Activated CD4-positive, alpha-beta T cell treated with anti-CD3 and anti-CD28 coated beads, Interleukin-2, amount 10 ng/mL, durations not matched to agents 7 days and 5 days (primary cell): ENCODE results near the gene PGAM5. TPM values are rescaled to one million over a fixed set of nuclear protein-coding genes. Genes with fewer than 3 reads are reported as not detected.
"Not testable (repeated sequence)": the region's sequence is repeated elsewhere in the genome, so short reads cannot be mapped to it uniquely, and the experiment has no call there.

Experiments
- CTCF ChIA-PET: fragments of 350-600 bp; sonication (Branson Sonifier 250); formaldehyde crosslinking; loops from one replicate; lab custom pipeline; 2021; ENCODE audit warnings: antibody characterized with exemption; lab: Charles Lee
- POLR2A ChIA-PET: fragments of 350-600 bp; sonication (Branson Sonifier 250); formaldehyde crosslinking; loops from one replicate; lab custom pipeline; 2021; ENCODE audit warnings: antibody characterized with exemption; lab: Charles Lee
- DNase-seq: peaks from one replicate; pipeline ENCODE4 v3.0.0-alpha.2; 2020
- H3K27ac Mint-ChIP-seq: one replicate; pipeline ENCODE4 v1.8.0; 2021; ENCODE audit warnings: mild to moderate bottlenecking, moderate library complexity, mixed read lengths
- H3K27me3 Mint-ChIP-seq: one replicate; pipeline ENCODE4 v1.8.0; 2021; ENCODE audit warnings: mixed read lengths
- H3K36me3 Mint-ChIP-seq: one replicate; pipeline ENCODE4 v1.8.0; 2021; ENCODE audit warnings: low read depth, mixed read lengths
- H3K4me1 Mint-ChIP-seq: one replicate; pipeline ENCODE4 v1.8.0; 2021; ENCODE audit warnings: mixed read lengths
- H3K4me3 Mint-ChIP-seq: one replicate; pipeline ENCODE4 v1.8.0; 2021; ENCODE audit warnings: mild to moderate bottlenecking, moderate library complexity, mixed read lengths
- H3K9me3 Mint-ChIP-seq: one replicate; pipeline ENCODE4 v1.8.0; 2021; ENCODE audit warnings: mixed read lengths
- total RNA-seq, 2 experiments: library from RNA; stranded (reverse); gene quantifications; one replicate each; pipeline ENCODE4 v1.2.3, GENCODE V29; 2021

PGAM5 gene
- total RNA-seq, 2 experiments from 2014 or later = 46.4 to 48.7 TPM

GRCh38 chr12:132673288-132674179 is 37.1 kb upstream of the PGAM5 start:
- peaks cover 10% of the 10 kb centered on the region for H3K4me1 Mint-ChIP-seq
- H3K27ac Mint-ChIP-seq = no peak overlapping the region

GRCh38 chr12:132674561-132674960 is 36.1 kb upstream of the PGAM5 start:
- H3K27ac Mint-ChIP-seq = no peak overlapping the region
- no peaks in the 10 kb centered on the region for H3K9me3 Mint-ChIP-seq
- H3K36me3 Mint-ChIP-seq = peaks cover 64% of the 10 kb centered on the region
- CTCF ChIA-PET = interaction anchor here (1.1 kb wide), 1 partner anchor 11 kb away, joined by 3 read pairs; no protein-coding TSS in a partner anchor
- no peak overlapping the region for H3K4me3 Mint-ChIP-seq
- peaks cover 10% of the 10 kb centered on the region for H3K4me1 Mint-ChIP-seq
- DNase-seq = no peak
- POLR2A ChIA-PET = no interaction called here
- H3K27me3 Mint-ChIP-seq = no peaks in the 10 kb centered on the region

More at GRCh38 chr12:132673288-132674179, 37.1 kb upstream of the PGAM5 start:
- Mint-ChIP-seq H3K27me3 (no peaks in the 10 kb centered on the region), H3K9me3 (no peaks in the 10 kb centered on the region), H3K36me3 (peaks cover 65% of the 10 kb centered on the region), H3K4me3 (no peak overlapping the region)
- DNase-seq = no peak
- POLR2A ChIA-PET = no interaction called here
- CTCF ChIA-PET = no interaction called here

GRCh38 chr12:132675757-132676432 is 34.7 kb upstream of the PGAM5 start:
- POLR2A ChIA-PET = no interaction called here

GRCh38 chr12:132677492-132677891 is 33.1 kb upstream of the PGAM5 start:
- peaks cover 7% of the 10 kb centered on the region for H3K4me1 Mint-ChIP-seq
- H3K27ac Mint-ChIP-seq = no peak overlapping the region
- H3K9me3 Mint-ChIP-seq = no peaks in the 10 kb centered on the region
- no peak for DNase-seq
- H3K27me3 Mint-ChIP-seq = no peaks in the 10 kb centered on the region
- ChIA-PET POLR2A (no interaction called here), CTCF (interaction anchor here (0.6 kb wide), 1 partner anchor 304 kb away, joined by 3 read pairs; no protein-coding TSS in a partner anchor)
- no peak overlapping the region for H3K4me3 Mint-ChIP-seq
- H3K36me3 Mint-ChIP-seq = peaks cover 65% of the 10 kb centered on the region

More at GRCh38 chr12:132675757-132676432, 34.7 kb upstream of the PGAM5 start:
- Mint-ChIP-seq H3K27ac (no peak overlapping the region), H3K36me3 (peaks cover 67% of the 10 kb centered on the region), H3K27me3 (no peaks in the 10 kb centered on the region), H3K4me1 (peaks cover 13% of the 10 kb centered on the region), H3K9me3 (no peaks in the 10 kb centered on the region), H3K4me3 (no peak overlapping the region)
- no peak for DNase-seq
- CTCF ChIA-PET = no interaction called here

GRCh38 chr12:132685400-132685799 is 25.2 kb upstream of the PGAM5 start:
- Mint-ChIP-seq H3K36me3 (peaks cover 37% of the 10 kb centered on the region), H3K27me3 (no peaks in the 10 kb centered on the region), H3K27ac (peak overlapping the region; percentile 69), H3K4me3 (peak overlapping the region; percentile 73), H3K9me3 (no peaks in the 10 kb centered on the region), H3K4me1 (peaks cover 30% of the 10 kb centered on the region)
- ChIA-PET POLR2A (no interaction called here), CTCF (interaction anchor here (0.5 to 1.1 kb wide), 3 partner anchors 11 to 199 kb away, joined by 3 to 4 read pairs (median 3); no protein-coding TSS in a partner anchor)
- no peak for DNase-seq

GRCh38 chr12:132686825-132687210 is 23.8 kb upstream of the PGAM5 start:
- DNase-seq = no peak
- peaks cover 28% of the 10 kb centered on the region for H3K4me1 Mint-ChIP-seq
- peaks cover 41% of the 10 kb centered on the region for H3K36me3 Mint-ChIP-seq
- ChIA-PET POLR2A (no interaction called here), CTCF (no interaction called here)
- peaks cover 3% of the 10 kb centered on the region for H3K9me3 Mint-ChIP-seq
- peak overlapping the region; percentile 83 for H3K27ac Mint-ChIP-seq
- H3K27me3 Mint-ChIP-seq = no peaks in the 10 kb centered on the region
- peak overlapping the region; percentile 81 for H3K4me3 Mint-ChIP-seq

- Mint-ChIP-seq H3K4me1 (peaks cover 28% of the 10 kb centered on the region), H3K27me3 (no peaks in the 10 kb centered on the region)
- CTCF ChIA-PET = no interaction called here
These were observed 23.2 kb upstream of the PGAM5 start, which contains the start of the genes POLE and PXMP2 for GRCh38 chr12:132687211-132688164. Gene POLE, minus strand, starts transcription at chr12:132687342. Its CDS starts 27 bp downstream, at chr12:132687315. Gene PXMP2, plus strand, starts transcription at chr12:132687587. Its CDS starts 84 bp downstream, at chr12:132687671.

GRCh38 chr12:132689227-132689626 is 21.4 kb upstream of the PGAM5 start:
- POLR2A ChIA-PET = no interaction called here

More at GRCh38 chr12:132687211-132688164, 23.2 kb upstream of the PGAM5 start, which contains the start of the genes POLE and PXMP2:
- H3K36me3 Mint-ChIP-seq = peaks cover 41% of the 10 kb centered on the region
- peak within 1 kb of the TSS; percentile 81 for H3K4me3 Mint-ChIP-seq
- peak within 1 kb of the TSS; percentile 92 for H3K27ac Mint-ChIP-seq
- peak; percentile 96 for DNase-seq
- POLR2A ChIA-PET = no interaction called here
- H3K9me3 Mint-ChIP-seq = peaks cover 3% of the 10 kb centered on the region

GRCh38 chr12:132690112-132690511 is 20.5 kb upstream of the PGAM5 start:
- Mint-ChIP-seq H3K27me3 (no peaks in the 10 kb centered on the region), H3K4me3 (no peak overlapping the region), H3K36me3 (peaks cover 31% of the 10 kb centered on the region), H3K27ac (no peak overlapping the region), H3K9me3 (peaks cover 3% of the 10 kb centered on the region), H3K4me1 (peaks cover 17% of the 10 kb centered on the region)
- DNase-seq = no peak
- CTCF ChIA-PET = no interaction called here
- POLR2A ChIA-PET = no interaction called here

More at GRCh38 chr12:132689227-132689626, 21.4 kb upstream of the PGAM5 start:
- Mint-ChIP-seq H3K9me3 (peaks cover 3% of the 10 kb centered on the region), H3K4me1 (peaks cover 20% of the 10 kb centered on the region), H3K36me3 (peaks cover 33% of the 10 kb centered on the region), H3K4me3 (peak overlapping the region; percentile 69), H3K27ac (peak overlapping the region; percentile 39), H3K27me3 (no peaks in the 10 kb centered on the region)
- CTCF ChIA-PET = no interaction called here
- DNase-seq = no peak

- H3K4me3 Mint-ChIP-seq, POLR2A ChIA-PET, DNase-seq, H3K27ac Mint-ChIP-seq, H3K9me3 Mint-ChIP-seq, H3K27me3 Mint-ChIP-seq, H3K4me1 Mint-ChIP-seq: not testable (repeated sequence)
- H3K36me3 Mint-ChIP-seq = peaks cover 29% of the 10 kb centered on the region
- CTCF ChIA-PET = interaction anchor here (1.1 to 1.4 kb wide), 4 partner anchors 10 to 213 kb away, joined by 3 to 5 read pairs (median 4); no protein-coding TSS in a partner anchor
These were observed 18.6 kb upstream of the PGAM5 start for GRCh38 chr12:132692030-132692429.

- CTCF ChIA-PET = interaction anchor here (0.8 kb wide), 1 partner anchor 30 kb away, joined by 3 read pairs; no protein-coding TSS in a partner anchor
- not testable (repeated sequence) for H3K4me3 Mint-ChIP-seq, DNase-seq, H3K4me1 Mint-ChIP-seq, H3K27me3 Mint-ChIP-seq, H3K9me3 Mint-ChIP-seq, H3K27ac Mint-ChIP-seq
- H3K36me3 Mint-ChIP-seq = peaks cover 41% of the 10 kb centered on the region
- POLR2A ChIA-PET = interaction anchor here (0.7 kb wide), 1 partner anchor 11 kb away, joined by 7 read pairs; no protein-coding TSS in a partner anchor
These were observed 15.8 kb upstream of the PGAM5 start for GRCh38 chr12:132694888-132695287.
